WTC11 (cell line): ENCODE data around the gene PPP2R2C. TPM values are rescaled to one million over a fixed set of nuclear protein-coding genes. Genes with fewer than 3 reads are reported as not detected.

Experiments used
- ATAC-seq: fragments of 200-7000 bp; cut with Tn5 transposase; 2 replicates; pipeline ENCODE4 v1.10.0; 2021; ENCODE audit warnings: mild to moderate bottlenecking, moderate library complexity
- CTCF ChIA-PET: fragments of 300-600 bp; sonication (Branson Sonifier 250); formaldehyde crosslinking; loops from one replicate; lab custom pipeline; 2021; ENCODE audit warnings: antibody characterized with exemption; lab: Charles Lee
- POLR2A ChIA-PET: fragments of 350-600 bp; sonication (Branson Sonifier 250); formaldehyde crosslinking; loops from one replicate; lab custom pipeline; 2021; ENCODE audit warnings: antibody characterized with exemption; lab: Charles Lee
- DNase-seq: peaks from one replicate; pipeline ENCODE4 v3.0.0; 2021; ENCODE audit warnings: low spot score
- H3K27ac Mint-ChIP-seq: 2 replicates; pipeline ENCODE4 v1.8.0; 2021; ENCODE audit warnings: mixed read lengths
- H3K27me3 Mint-ChIP-seq: 2 replicates; pipeline ENCODE4 v1.8.0; 2021; ENCODE audit warnings: low read depth, mild to moderate bottlenecking, moderate library complexity, mixed read lengths
- H3K36me3 Mint-ChIP-seq: 2 replicates; pipeline ENCODE4 v1.8.0; 2021; ENCODE audit warnings: mixed read lengths
- H3K4me1 Mint-ChIP-seq: 2 replicates; pipeline ENCODE4 v1.8.0; 2022; ENCODE audit warnings: mixed read lengths
- H3K4me3 Mint-ChIP-seq: 2 replicates; pipeline ENCODE4 v1.8.0; 2021; ENCODE audit warnings: mild to moderate bottlenecking, moderate library complexity, mixed read lengths
- H3K9me3 Mint-ChIP-seq: 2 replicates; pipeline ENCODE4 v1.8.0; 2021; ENCODE audit warnings: mixed read lengths
- FOXK1 ChIP-seq: sonication (generic); formaldehyde crosslinking; IDR thresholded peaks from 2 replicates; pipeline ENCODE4 v1.8.0; 2022; ENCODE audit warnings: mild to moderate bottlenecking, moderate library complexity, missing genetic modification reagents
- GRHL2 ChIP-seq: fragments of 250-450 bp; sonication (Bioruptor Pico); IDR thresholded peaks from 2 replicates; pipeline ENCODE4 v1.8.0; 2022; ENCODE audit warnings: mild to moderate bottlenecking, moderate library complexity; ENCODE audit not compliant: insufficient replicate concordance, severe bottlenecking
- NFATC4 ChIP-seq: fragments of 250-450 bp; sonication (Bioruptor Pico); IDR thresholded peaks from 2 replicates; pipeline ENCODE4 v1.9.0; 2021; ENCODE audit warnings: mild to moderate bottlenecking
- OVOL2 ChIP-seq: fragments of 250-450 bp; sonication (Bioruptor Pico); IDR thresholded peaks from 2 replicates; pipeline ENCODE4 v1.9.0; 2021; ENCODE audit warnings: mild to moderate bottlenecking, borderline replicate concordance
- SMAD3 ChIP-seq: sonication (generic); formaldehyde crosslinking; IDR thresholded peaks from 2 replicates; pipeline ENCODE4 v1.8.0; 2022; ENCODE audit warnings: missing genetic modification reagents, mild to moderate bottlenecking, borderline replicate concordance
- SMAD4 ChIP-seq: sonication (generic); formaldehyde crosslinking; IDR thresholded peaks from 2 replicates; pipeline ENCODE4 v1.8.0; 2022; ENCODE audit warnings: mild to moderate bottlenecking, missing genetic modification reagents
- SP1 ChIP-seq: sonication (generic); formaldehyde crosslinking; conservative IDR thresholded peaks from 2 replicates; pipeline ENCODE4 v1.8.1; 2022; ENCODE audit warnings: missing genetic modification reagents
- ZNF138 ChIP-seq: sonication (generic); formaldehyde crosslinking; conservative IDR thresholded peaks from 2 replicates; pipeline ENCODE4 v1.8.1; 2022; ENCODE audit warnings: mild to moderate bottlenecking, moderate library complexity, missing genetic modification reagents
- total RNA-seq: library from RNA; stranded (reverse); gene quantifications from 3 replicates; pipeline ENCODE4 v1.2.3, GENCODE V29; 2021
- TF ChIP-seq, protein P1 (sequence below): sonication (generic); formaldehyde crosslinking; IDR thresholded peaks from 2 replicates; pipeline ENCODE4 v1.8.1; 2023; ENCODE audit warnings: mild to moderate bottlenecking, missing genetic modification reagents
- TF ChIP-seq, protein P2 (sequence below): sonication (generic); formaldehyde crosslinking; IDR thresholded peaks from 2 replicates; pipeline ENCODE4 v1.8.1; 2023; ENCODE audit warnings: mild to moderate bottlenecking, missing genetic modification reagents
- TF ChIP-seq, protein P3 (sequence below): sonication (generic); formaldehyde crosslinking; IDR thresholded peaks from 2 replicates; pipeline ENCODE4 v1.8.1; 2022; ENCODE audit warnings: missing genetic modification reagents, borderline replicate concordance
- TF ChIP-seq, protein P4 (sequence below): sonication (generic); formaldehyde crosslinking; IDR thresholded peaks from 2 replicates; pipeline ENCODE4 v1.8.1; 2022; ENCODE audit warnings: low read depth, mild to moderate bottlenecking, moderate library complexity, missing genetic modification reagents, borderline replicate concordance
- TF ChIP-seq, protein P5 (sequence below): sonication (generic); formaldehyde crosslinking; IDR thresholded peaks from 2 replicates; pipeline ENCODE4 v1.8.1; 2022; ENCODE audit warnings: mild to moderate bottlenecking, missing genetic modification reagents, moderate library complexity, borderline replicate concordance
- TF ChIP-seq, protein P6 (sequence below): sonication (generic); formaldehyde crosslinking; conservative IDR thresholded peaks from 2 replicates; pipeline ENCODE4 v1.8.1; 2022; ENCODE audit warnings: mild to moderate bottlenecking, missing genetic modification reagents
- TF ChIP-seq, protein P7 (sequence below): fragments of 250-450 bp; sonication (Bioruptor Pico); IDR thresholded peaks from 2 replicates; pipeline ENCODE4 v2.1.2; 2022; ENCODE audit warnings: mild to moderate bottlenecking, moderate library complexity

Gene PPP2R2C
- total RNA-seq, 1 experiment from 2014 or later = 11.5 TPM

DNA sequence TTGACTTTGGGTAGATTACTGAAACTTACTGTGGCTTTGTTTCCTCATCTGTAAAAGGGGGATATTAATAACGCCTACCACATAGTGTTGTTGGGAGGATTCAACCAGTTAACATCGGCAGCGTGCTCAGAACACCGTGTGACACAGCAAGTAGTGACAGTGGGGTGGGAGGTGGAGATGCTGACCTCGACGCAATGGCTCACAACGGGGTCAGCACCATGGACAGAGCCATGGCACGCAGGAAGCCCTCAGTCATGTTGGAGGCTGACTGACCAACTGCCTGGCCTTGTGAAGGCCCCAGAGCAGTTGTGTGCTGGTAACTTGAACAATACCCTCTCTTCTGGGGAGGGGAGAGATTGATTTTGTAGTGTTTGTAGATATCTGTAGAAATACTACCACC lies 109.5 kb downstream of the PPP2R2C start (continued):
- TF ChIP-seq, protein P1, sequence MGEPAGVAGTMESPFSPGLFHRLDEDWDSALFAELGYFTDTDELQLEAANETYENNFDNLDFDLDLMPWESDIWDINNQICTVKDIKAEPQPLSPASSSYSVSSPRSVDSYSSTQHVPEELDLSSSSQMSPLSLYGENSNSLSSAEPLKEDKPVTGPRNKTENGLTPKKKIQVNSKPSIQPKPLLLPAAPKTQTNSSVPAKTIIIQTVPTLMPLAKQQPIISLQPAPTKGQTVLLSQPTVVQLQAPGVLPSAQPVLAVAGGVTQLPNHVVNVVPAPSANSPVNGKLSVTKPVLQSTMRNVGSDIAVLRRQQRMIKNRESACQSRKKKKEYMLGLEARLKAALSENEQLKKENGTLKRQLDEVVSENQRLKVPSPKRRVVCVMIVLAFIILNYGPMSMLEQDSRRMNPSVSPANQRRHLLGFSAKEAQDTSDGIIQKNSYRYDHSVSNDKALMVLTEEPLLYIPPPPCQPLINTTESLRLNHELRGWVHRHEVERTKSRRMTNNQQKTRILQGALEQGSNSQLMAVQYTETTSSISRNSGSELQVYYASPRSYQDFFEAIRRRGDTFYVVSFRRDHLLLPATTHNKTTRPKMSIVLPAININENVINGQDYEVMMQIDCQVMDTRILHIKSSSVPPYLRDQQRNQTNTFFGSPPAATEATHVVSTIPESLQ (CRISPR knock-in tag) = no peak
- TF ChIP-seq SMAD3 (CRISPR knock-in tag) = peak; percentile 88; the same call in 1 of the 2 replicates
- TF ChIP-seq, protein P2, sequence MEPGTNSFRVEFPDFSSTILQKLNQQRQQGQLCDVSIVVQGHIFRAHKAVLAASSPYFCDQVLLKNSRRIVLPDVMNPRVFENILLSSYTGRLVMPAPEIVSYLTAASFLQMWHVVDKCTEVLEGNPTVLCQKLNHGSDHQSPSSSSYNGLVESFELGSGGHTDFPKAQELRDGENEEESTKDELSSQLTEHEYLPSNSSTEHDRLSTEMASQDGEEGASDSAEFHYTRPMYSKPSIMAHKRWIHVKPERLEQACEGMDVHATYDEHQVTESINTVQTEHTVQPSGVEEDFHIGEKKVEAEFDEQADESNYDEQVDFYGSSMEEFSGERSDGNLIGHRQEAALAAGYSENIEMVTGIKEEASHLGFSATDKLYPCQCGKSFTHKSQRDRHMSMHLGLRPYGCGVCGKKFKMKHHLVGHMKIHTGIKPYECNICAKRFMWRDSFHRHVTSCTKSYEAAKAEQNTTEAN (CRISPR knock-in tag) = no peak
- no peak for TF ChIP-seq OVOL2 (CRISPR knock-in tag)
- TF ChIP-seq SMAD4 (CRISPR knock-in tag) = peak; percentile 85; the same call in 1 of the 2 replicates
- TF ChIP-seq, protein P3, sequence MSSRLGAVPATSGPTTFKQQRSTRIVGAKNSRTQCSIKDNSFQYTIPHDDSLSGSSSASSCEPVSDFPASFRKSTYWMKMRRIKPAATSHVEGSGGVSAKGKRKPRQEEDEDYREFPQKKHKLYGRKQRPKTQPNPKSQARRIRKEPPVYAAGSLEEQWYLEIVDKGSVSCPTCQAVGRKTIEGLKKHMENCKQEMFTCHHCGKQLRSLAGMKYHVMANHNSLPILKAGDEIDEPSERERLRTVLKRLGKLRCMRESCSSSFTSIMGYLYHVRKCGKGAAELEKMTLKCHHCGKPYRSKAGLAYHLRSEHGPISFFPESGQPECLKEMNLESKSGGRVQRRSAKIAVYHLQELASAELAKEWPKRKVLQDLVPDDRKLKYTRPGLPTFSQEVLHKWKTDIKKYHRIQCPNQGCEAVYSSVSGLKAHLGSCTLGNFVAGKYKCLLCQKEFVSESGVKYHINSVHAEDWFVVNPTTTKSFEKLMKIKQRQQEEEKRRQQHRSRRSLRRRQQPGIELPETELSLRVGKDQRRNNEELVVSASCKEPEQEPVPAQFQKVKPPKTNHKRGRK = no peak
- TF ChIP-seq, protein P4, sequence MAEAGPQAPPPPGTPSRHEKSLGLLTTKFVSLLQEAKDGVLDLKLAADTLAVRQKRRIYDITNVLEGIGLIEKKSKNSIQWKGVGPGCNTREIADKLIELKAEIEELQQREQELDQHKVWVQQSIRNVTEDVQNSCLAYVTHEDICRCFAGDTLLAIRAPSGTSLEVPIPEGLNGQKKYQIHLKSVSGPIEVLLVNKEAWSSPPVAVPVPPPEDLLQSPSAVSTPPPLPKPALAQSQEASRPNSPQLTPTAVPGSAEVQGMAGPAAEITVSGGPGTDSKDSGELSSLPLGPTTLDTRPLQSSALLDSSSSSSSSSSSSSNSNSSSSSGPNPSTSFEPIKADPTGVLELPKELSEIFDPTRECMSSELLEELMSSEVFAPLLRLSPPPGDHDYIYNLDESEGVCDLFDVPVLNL (CRISPR knock-in tag) = peak; percentile 69
- TF ChIP-seq, protein P5, sequence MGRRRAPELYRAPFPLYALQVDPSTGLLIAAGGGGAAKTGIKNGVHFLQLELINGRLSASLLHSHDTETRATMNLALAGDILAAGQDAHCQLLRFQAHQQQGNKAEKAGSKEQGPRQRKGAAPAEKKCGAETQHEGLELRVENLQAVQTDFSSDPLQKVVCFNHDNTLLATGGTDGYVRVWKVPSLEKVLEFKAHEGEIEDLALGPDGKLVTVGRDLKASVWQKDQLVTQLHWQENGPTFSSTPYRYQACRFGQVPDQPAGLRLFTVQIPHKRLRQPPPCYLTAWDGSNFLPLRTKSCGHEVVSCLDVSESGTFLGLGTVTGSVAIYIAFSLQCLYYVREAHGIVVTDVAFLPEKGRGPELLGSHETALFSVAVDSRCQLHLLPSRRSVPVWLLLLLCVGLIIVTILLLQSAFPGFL (CRISPR knock-in tag) = no peak
- TF ChIP-seq, protein P6, sequence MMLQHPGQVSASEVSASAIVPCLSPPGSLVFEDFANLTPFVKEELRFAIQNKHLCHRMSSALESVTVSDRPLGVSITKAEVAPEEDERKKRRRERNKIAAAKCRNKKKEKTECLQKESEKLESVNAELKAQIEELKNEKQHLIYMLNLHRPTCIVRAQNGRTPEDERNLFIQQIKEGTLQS (CRISPR knock-in tag) = no peak
- no peak for TF ChIP-seq SP1 (CRISPR knock-in tag)
- TF ChIP-seq GRHL2 (CRISPR knock-in tag) = no peak
- TF ChIP-seq ZNF138 (CRISPR knock-in tag) = no peak

DNA sequence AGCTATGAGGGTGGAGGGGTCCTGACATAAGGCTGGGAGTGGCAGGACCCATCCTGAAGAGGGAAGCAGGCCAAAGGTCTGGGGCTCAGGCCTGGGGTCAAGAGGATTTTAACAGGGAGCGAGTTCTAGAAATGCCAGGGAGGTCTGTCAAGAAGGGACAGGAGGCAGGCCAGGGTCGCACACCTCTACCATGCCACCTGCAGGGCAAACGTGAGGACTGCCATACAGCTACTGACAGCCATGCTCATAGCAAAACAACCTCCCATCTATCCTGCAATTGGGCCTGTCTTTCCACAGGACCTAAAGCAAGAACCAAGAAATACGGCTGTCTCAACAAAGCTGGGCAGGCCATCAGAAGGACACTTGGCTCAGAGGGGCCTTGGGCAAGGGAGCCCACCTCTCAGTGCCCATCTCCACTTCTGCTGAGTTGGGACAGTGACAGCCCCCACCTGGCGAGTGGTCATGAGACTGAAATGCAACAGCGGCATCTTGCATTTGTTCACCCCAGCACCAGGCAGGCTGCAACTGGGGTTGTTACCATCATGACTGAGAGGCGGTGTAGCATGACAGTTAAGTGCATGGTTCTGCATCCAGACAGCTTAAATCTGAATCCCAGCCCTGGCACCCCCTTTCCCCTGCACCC lies 110.0 kb downstream of the PPP2R2C start:
- peaks cover 3% of the 10 kb centered on the region; the same call in 1 of the 2 replicates for H3K27me3 Mint-ChIP-seq
- H3K4me1 Mint-ChIP-seq = peaks cover 6% of the 10 kb centered on the region
- POLR2A ChIA-PET = no interaction called here
- no peak overlapping the region for H3K27ac Mint-ChIP-seq
- no peaks in the 10 kb centered on the region for H3K9me3 Mint-ChIP-seq
- DNase-seq = no peak
- peak; percentile 60 for ATAC-seq
- TF ChIP-seq FOXK1 (CRISPR knock-in tag) (0 out of 2 replicates have a peak, but pooled peaks have one; percentile 0), NFATC4 (no peak), OVOL2 (CRISPR knock-in tag) (no peak)
- TF ChIP-seq, protein P7, sequence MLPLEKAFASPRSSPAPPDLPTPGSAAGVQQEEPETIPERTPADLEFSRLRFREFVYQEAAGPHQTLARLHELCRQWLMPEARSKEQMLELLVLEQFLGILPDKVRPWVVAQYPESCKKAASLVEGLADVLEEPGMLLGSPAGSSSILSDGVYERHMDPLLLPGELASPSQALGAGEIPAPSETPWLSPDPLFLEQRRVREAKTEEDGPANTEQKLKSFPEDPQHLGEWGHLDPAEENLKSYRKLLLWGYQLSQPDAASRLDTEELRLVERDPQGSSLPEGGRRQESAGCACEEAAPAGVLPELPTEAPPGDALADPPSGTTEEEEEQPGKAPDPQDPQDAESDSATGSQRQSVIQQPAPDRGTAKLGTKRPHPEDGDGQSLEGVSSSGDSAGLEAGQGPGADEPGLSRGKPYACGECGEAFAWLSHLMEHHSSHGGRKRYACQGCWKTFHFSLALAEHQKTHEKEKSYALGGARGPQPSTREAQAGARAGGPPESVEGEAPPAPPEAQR (CRISPR knock-in tag) = no peak
- CTCF ChIA-PET = interaction anchor here (0.9 to 2.1 kb wide), 5 partner anchors 31 to 186 kb away, joined by 3 to 11 read pairs (median 4); no protein-coding TSS in a partner anchor
- H3K36me3 Mint-ChIP-seq = no peaks in the 10 kb centered on the region
- no peak overlapping the region for H3K4me3 Mint-ChIP-seq
